ENCODE results near the gene EPAS1. TPM values are rescaled to one million over a fixed set of nuclear protein-coding genes. Genes with fewer than 3 reads are reported as not detected.

Gene EPAS1
- total and polyA plus RNA-seq, 2 of the 8 experiments (the other 6 are each of a cell fraction or from before 2014, with no cell fraction given): 2.0 to 4.9 TPM

DNA sequence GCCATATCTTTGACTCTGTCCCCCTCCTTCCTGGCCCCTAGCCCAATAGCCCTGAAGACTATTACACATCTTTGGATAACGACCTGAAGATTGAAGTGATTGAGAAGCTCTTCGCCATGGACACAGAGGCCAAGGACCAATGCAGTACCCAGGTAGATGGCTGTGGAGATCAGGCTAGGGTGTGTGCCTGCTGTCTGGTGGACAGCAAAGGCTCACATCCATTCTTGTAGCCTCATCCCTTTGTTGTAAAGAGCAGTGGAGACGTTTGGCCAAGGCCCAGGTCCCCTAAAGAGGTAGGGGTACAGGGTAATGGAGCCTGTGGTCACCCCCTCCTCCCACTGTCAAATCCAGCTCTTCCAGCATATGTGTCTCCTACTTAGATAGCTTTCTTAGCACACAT, 81.4 kb downstream of the EPAS1 start:
- H2BK120ac ChIP-seq (replicated peaks; ENCODE audit: low read depth, low read length): no peak overlapping the region
- no peaks in the 10 kb centered on the region for H3K27me3 ChIP-seq (replicated peaks in 1 of 4; ENCODE audit: control insufficient read depth in 3 of 4, extremely low read depth in 1 of 4, insufficient read depth in 3 of 4, low read length in 3 of 4)
- no peak overlapping the region for H3K14ac ChIP-seq (ENCODE audit: insufficient read length)
- no peak overlapping the region for H3K56ac ChIP-seq (replicated peaks; ENCODE audit: insufficient read length, low read depth, low read length)
- no peak overlapping the region for H2BK12ac ChIP-seq (ENCODE audit: low read depth, low read length)
- no peaks in the 10 kb centered on the region for H3K79me1 ChIP-seq (ENCODE audit: low read depth, low read length)
- H4K8ac ChIP-seq (ENCODE audit: extremely low read depth, insufficient read depth, low read length): no peak overlapping the region
- no peaks in the 10 kb centered on the region for H3K23me2 ChIP-seq (ENCODE audit: low read depth, low read length)
- no peak overlapping the region for H3K27ac ChIP-seq (ENCODE audit: low read depth, low read length)
- no peak overlapping the region for H3K4me3 ChIP-seq (ENCODE audit: extremely low read depth in 1 of 4, insufficient read depth in 2 of 4, low read depth in 3 of 4, low read length in 4 of 4)
- no peaks in the 10 kb centered on the region for H3K9me3 ChIP-seq (ENCODE audit: insufficient read depth in 2 of 2, low read depth in 1 of 2, low read length in 1 of 2)
- no peak for DNase-seq (ENCODE audit: low read depth in 1 of 2, low spot score in 2 of 2)
- no peak for FAIRE-seq
- no peak overlapping the region for H4K91ac ChIP-seq (replicated peaks; ENCODE audit: insufficient read length, low read length)
- no peaks in the 10 kb centered on the region for H3K36me3 ChIP-seq (ENCODE audit: control insufficient read depth in 2 of 4, insufficient read depth in 4 of 4, low read length in 3 of 4)
- ChIA-PET POLR2A (ENCODE audit: partially characterized antibody) (no interaction called here), CTCF (ENCODE audit: partially characterized antibody) (interaction anchor here (0.8 to 6.5 kb wide), 5 partner anchors 12 to 78 kb away, joined by 3 to 43 read pairs (median 3); no protein-coding TSS in a partner anchor)
- H3K4ac ChIP-seq (replicated peaks; ENCODE audit: insufficient read length, low read depth, low read length): no peak overlapping the region
- no peaks in the 10 kb centered on the region for H3K4me1 ChIP-seq (replicated peaks in 1 of 4; ENCODE audit: control insufficient read depth in 3 of 4, insufficient read depth in 4 of 4, low read length in 3 of 4)
- H2BK15ac ChIP-seq (ENCODE audit: low read length): no peak overlapping the region
- no peak overlapping the region for H3K4me2 ChIP-seq (ENCODE audit: insufficient read depth in 1 of 2, low read depth in 2 of 2, low read length in 2 of 2)
- no peak overlapping the region for H2AK5ac ChIP-seq (ENCODE audit: low read depth, low read length)
- no peak overlapping the region for H3K23ac ChIP-seq (ENCODE audit: insufficient read length)
- no peaks in the 10 kb centered on the region for H3K79me2 ChIP-seq (ENCODE audit: control insufficient read depth in 1 of 2, insufficient read depth in 2 of 2, low read length in 2 of 2)
- peaks cover 0 to 2% of the 10 kb centered on the region in 2 experiments for H4K20me1 ChIP-seq (replicated peaks in 1 of 2; ENCODE audit: control insufficient read depth in 1 of 2, insufficient read depth in 2 of 2, low read length in 2 of 2)
- H4K5ac ChIP-seq (ENCODE audit: insufficient read length, low read depth, low read length): no peak overlapping the region
- no peak overlapping the region for H2AFZ ChIP-seq (ENCODE audit: low read length)
- 86% methylated on average over 3 of the region's 3 CpGs; no CpG with 5 or more reads in 1 of the 2 experiments for WGBS, 2 experiments (ENCODE audit: extremely low coverage in 1 of 2, insufficient coverage in 1 of 2, insufficient read length in 1 of 2, insufficient replicate concordance in 2 of 2, low coverage in 1 of 2, low lambda C conversion rate in 2 of 2, missing lambda C conversion rate in 1 of 2)
- H3K18ac ChIP-seq (ENCODE audit: extremely low read depth, low read length): no peak overlapping the region
- H2BK5ac ChIP-seq (ENCODE audit: low read depth, low read length): no peak overlapping the region
- H2BK20ac ChIP-seq (ENCODE audit: low read length): no peak overlapping the region
- H3K9ac ChIP-seq (replicated peaks in 1 of 4; ENCODE audit: extremely low read depth in 1 of 4, low read depth in 3 of 4, low read length in 3 of 4): no peak overlapping the region
- no peak for TF ChIP-seq EGR1 (IDR thresholded peaks at IDR 0.05; ENCODE audit: borderline replicate concordance, low read depth, low read length)
- TF ChIP-seq CHD2 (IDR thresholded peaks at IDR 0.05; ENCODE audit: low read length): no peak
- no peak for TF ChIP-seq ZNF274 (IDR thresholded peaks at IDR 0.05; ENCODE audit: borderline replicate concordance, extremely low read depth, low read length)
- TF ChIP-seq, protein P1, sequence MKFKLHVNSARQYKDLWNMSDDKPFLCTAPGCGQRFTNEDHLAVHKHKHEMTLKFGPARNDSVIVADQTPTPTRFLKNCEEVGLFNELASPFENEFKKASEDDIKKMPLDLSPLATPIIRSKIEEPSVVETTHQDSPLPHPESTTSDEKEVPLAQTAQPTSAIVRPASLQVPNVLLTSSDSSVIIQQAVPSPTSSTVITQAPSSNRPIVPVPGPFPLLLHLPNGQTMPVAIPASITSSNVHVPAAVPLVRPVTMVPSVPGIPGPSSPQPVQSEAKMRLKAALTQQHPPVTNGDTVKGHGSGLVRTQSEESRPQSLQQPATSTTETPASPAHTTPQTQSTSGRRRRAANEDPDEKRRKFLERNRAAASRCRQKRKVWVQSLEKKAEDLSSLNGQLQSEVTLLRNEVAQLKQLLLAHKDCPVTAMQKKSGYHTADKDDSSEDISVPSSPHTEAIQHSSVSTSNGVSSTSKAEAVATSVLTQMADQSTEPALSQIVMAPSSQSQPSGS (IDR thresholded peaks at IDR 0.05; ENCODE audit: low read length): no peak
- no peak for TF ChIP-seq RFX5 (IDR thresholded peaks at IDR 0.05; ENCODE audit: borderline replicate concordance, low read depth, low read length)
- TF ChIP-seq KDM5A (IDR thresholded peaks at IDR 0.05; ENCODE audit: low read length): no peak
- no peak for TF ChIP-seq TBP (IDR thresholded peaks at IDR 0.05; ENCODE audit: low read depth, low read length)
- TF ChIP-seq RNF2 (IDR thresholded peaks at IDR 0.05; ENCODE audit: borderline replicate concordance, low read depth, low read length, missing control alignments, poor library complexity, severe bottlenecking): no peak
- TF ChIP-seq TEAD4 (IDR thresholded peaks at IDR 0.05; ENCODE audit: low read depth, low read length): no peak
- no peak for TF ChIP-seq SUZ12 (IDR thresholded peaks at IDR 0.05; ENCODE audit: low read length)
- TF ChIP-seq, protein P2, sequence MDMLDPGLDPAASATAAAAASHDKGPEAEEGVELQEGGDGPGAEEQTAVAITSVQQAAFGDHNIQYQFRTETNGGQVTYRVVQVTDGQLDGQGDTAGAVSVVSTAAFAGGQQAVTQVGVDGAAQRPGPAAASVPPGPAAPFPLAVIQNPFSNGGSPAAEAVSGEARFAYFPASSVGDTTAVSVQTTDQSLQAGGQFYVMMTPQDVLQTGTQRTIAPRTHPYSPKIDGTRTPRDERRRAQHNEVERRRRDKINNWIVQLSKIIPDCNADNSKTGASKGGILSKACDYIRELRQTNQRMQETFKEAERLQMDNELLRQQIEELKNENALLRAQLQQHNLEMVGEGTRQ (IDR thresholded peaks at IDR 0.05; ENCODE audit: low read length): no peak
- no peak for TF ChIP-seq TCF12 (IDR thresholded peaks at IDR 0.05; ENCODE audit: low read depth, low read length)
